DLD1 (cell line): ENCODE data around the gene PCDHA1.
"Not testable (repeated sequence)": the region's sequence is repeated elsewhere in the genome, so short reads cannot be mapped to it uniquely, and the experiment has no call there.

Source experiments
- in situ Hi-C: cut with HindIII; loops from 2 replicates; pipeline ENCODE4 v1.10.0; 2017; ENCODE audit warnings: low sequenced_read_pairs

PCDHA1 gene

DNA sequence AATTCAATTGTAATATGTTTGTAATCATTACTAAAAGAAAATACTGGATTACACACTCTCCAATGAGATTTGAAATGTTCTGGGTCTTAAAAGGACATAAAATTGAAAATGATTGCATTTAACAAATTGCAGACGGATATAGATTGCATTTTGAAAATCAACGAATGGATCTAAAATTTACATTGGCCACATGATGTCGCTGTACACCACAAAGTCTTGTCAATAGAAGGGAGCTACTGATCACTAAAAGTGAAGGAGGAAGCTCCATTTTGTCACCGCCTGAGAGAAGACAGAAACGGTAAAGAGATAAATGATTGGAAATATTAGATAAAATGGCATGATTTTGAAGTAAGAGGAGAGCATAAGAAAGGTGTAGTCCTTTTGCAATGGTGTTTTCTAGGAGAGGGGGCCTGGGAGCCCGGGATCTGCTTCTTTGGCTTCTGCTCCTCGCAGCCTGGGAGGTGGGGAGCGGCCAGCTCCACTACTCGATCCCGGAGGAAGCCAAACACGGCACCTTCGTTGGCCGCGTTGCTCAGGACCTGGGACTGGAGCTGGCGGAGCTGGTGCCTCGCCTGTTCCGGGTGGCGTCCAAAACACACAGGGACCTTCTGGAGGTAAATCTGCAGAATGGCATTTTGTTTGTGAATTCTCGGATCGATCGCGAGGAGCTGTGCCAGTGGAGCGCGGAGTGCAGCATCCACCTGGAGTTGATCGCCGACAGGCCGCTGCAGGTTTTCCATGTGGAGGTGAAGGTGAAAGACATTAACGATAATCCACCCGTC is at the start of gene PCDHA1:
Gene PCDHA1 (plus strand): TSS at position 236 of the 782 bp plus-strand sequence.
- in situ Hi-C loops = no loop called here

GRCh38 chr5:140737486-140737885 is 48.5 kb upstream of the PCDHA1 start:
- in situ Hi-C loops = no loop called here

DNA sequence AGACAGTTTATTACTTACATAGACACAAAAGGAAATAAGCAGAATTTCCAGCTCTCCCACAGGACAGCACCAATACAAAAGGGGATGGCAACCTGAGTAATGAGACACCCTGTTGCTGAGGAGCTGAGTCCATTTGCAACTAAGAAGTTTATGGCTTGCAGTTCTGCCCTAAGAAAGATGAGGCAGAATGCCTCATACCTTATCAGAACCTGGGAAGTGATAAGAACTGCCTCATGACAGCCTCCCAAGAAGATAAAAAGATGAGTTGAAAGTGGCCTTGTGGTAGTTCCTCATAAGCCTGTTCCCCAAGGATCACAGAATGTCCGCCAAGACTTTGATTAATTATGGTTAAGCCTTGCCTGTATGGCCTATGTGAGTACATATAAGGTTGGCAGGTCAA is 44.0 kb upstream of the PCDHA1 start:
- in situ Hi-C loops = no loop called here

- in situ Hi-C loops = no loop called here
Measured at GRCh38 chr5:140753561-140753960, 32.4 kb upstream of the PCDHA1 start.

DNA sequence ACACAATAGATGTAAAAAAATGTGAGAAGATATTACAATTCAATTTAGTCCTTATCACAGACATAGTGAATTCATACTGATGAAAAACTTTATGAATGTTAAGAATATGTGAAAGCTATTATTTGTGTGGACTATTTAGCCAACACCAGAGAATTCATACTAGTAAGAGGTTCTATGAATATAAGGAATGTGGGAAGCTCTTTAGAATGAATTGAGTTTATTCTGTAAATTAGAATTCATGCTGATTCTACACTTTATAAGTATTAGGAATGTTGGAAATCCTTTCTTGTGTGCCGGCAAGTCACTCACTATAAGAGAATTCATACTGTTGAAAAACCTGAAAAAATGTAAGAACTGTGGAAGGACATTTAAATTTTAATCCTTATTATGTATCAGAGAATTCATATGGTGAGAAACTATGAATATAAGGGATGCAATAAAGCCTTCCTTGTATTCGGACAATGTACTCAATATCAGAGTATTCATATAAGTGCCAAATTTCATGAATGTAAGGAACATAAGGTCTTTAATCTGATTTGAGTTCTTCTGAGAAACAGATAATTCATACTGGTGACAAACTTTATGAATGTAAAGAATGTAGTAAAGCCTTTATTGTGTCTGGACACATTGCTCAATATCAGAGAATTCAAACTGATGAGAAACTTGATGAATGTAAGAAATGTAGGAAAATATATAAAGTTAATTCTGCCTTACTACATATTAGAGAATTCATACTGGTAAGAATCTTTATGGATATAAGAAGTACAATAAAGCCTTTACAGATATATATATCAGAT is 21.6 kb upstream of the PCDHA1 start:
- in situ Hi-C loops = no loop called here

DNA sequence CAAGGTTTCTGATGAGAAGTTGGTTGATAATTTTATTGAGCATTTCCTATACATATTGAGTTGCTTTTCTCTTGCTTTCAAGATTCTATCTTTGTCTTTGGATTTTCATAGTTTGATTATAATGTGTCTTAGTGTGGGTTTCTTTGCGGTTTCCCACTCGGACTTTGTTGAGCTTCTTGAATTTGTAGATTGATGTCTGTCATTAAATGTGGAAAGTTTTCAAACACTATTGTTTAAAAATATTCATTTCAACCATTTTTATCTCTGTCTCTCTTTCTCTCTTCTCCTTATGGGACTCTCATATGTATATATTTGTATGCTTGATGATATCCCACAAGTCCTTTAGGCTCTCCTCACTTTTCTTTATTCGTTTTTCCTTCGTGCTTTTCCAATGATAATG is 18.5 kb upstream of the PCDHA1 start:
- in situ Hi-C loops = no loop called here

- in situ Hi-C loops = no loop called here
Measured at GRCh38 chr5:140780512-140780911, 5.4 kb upstream of the PCDHA1 start.

DNA sequence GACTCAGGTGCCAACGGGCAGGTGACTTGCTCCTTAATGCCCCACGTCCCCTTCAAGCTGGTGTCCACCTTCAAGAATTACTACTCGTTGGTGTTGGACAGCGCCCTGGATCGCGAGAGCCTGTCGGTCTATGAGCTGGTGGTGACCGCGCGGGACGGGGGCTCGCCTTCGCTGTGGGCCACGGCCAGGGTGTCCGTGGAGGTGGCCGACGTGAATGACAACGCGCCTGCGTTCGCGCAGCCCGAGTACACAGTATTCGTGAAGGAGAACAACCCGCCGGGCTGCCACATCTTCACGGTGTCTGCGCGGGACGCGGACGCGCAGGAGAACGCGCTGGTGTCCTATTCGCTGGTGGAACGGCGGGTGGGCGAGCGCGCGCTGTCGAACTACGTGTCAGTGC is 1.5 kb downstream of the PCDHA1 start:
- in situ Hi-C loops = not testable (repeated sequence)

- in situ Hi-C loops = not testable (repeated sequence)
Measured at GRCh38 chr5:140787849-140788504, 2.0 kb downstream of the PCDHA1 start.

- in situ Hi-C loops = no loop called here
Measured at GRCh38 chr5:140791089-140791488, 5.1 kb downstream of the PCDHA1 start.

GRCh38 chr5:140794595-140795258 is 8.8 kb downstream of the PCDHA1 start, which contains the start of gene PCDHA2:
Gene PCDHA2 (plus strand): TSS chr5:140794852.
- in situ Hi-C loops = no loop called here

DNA sequence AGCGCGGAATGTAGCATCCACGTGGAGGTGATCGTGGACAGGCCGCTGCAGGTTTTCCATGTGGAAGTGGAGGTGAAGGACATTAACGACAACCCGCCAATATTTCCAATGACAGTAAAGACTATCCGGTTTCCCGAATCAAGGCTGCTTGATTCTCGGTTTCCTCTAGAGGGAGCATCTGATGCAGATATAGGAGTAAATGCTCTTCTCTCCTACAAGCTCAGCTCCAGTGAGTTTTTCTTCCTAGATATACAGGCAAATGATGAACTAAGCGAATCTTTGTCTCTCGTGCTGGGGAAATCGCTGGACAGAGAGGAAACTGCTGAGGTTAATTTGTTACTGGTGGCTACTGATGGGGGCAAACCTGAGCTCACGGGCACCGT is 9.3 kb downstream of the PCDHA1 start:
- in situ Hi-C loops = no loop called here

DNA sequence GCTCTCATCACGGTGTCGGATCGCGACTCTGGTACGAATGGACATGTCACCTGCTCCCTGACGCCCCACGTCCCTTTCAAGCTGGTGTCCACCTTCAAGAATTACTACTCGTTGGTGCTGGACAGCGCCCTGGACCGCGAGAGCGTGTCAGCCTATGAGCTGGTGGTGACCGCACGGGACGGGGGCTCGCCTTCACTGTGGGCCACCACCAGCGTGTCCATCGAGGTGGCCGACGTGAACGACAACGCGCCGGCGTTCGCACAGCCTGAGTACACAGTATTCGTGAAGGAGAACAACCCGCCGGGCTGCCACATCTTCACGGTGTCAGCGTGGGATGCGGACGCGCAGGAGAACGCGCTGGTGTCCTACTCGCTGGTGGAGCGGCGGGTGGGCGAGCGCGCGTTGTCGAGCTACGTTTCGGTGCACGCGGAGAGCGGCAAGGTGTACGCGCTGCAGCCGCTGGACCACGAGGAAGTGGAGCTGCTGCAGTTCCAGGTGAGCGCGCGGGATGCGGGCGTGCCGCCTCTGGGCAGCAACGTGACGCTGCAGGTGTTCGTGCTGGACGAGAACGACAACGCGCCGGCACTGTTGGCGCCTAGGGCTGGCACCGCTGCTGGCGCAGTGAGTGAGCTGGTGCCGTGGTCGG is 10.3 kb downstream of the PCDHA1 start:
- in situ Hi-C loops = not testable (repeated sequence)

DNA sequence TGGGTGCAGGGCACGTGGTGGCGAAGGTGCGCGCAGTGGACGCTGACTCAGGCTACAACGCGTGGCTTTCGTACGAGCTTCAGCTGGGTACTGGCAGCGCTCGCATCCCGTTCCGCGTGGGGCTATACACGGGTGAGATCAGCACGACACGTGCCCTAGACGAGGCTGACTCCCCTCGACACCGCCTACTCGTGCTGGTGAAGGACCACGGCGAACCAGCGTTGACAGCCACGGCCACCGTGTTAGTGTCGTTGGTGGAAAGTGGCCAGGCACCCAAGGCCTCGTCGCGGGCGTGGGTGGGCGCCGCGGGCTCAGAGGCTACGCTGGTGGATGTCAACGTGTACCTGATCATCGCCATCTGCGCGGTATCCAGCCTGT is 10.8 kb downstream of the PCDHA1 start:
- in situ Hi-C loops = no loop called here

- in situ Hi-C loops = no loop called here
Measured at GRCh38 chr5:140800816-140801493, 15.0 kb downstream of the PCDHA1 start, which contains the start of gene PCDHA3. Gene PCDHA3 (plus strand): TSS chr5:140801057.

- in situ Hi-C loops = no loop called here
Measured at GRCh38 chr5:140801494-140801841, 15.5 kb downstream of the PCDHA1 start.

- in situ Hi-C loops = not testable (repeated sequence)
Measured at GRCh38 chr5:140802381-140802780, 16.4 kb downstream of the PCDHA1 start.

DNA sequence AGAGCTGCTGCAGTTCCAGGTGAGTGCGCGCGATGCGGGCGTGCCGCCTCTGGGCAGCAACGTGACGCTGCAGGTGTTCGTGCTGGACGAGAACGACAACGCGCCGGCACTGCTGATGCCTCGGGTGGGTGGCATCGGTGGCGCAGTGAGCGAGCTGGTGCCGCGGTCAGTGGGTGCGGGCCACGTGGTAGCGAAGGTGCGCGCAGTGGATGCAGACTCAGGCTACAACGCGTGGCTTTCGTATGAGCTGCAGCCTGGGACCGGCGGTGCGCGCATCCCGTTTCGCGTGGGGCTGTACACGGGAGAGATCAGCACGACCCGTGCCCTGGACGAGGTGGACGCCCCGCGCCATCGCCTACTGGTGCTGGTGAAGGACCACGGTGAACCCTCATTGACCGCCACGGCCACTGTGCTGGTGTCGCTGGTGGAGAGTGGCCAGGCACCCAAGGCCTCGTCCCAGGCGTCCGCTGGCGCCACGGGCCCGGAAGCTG is 16.9 kb downstream of the PCDHA1 start:
- in situ Hi-C loops = no loop called here

DNA sequence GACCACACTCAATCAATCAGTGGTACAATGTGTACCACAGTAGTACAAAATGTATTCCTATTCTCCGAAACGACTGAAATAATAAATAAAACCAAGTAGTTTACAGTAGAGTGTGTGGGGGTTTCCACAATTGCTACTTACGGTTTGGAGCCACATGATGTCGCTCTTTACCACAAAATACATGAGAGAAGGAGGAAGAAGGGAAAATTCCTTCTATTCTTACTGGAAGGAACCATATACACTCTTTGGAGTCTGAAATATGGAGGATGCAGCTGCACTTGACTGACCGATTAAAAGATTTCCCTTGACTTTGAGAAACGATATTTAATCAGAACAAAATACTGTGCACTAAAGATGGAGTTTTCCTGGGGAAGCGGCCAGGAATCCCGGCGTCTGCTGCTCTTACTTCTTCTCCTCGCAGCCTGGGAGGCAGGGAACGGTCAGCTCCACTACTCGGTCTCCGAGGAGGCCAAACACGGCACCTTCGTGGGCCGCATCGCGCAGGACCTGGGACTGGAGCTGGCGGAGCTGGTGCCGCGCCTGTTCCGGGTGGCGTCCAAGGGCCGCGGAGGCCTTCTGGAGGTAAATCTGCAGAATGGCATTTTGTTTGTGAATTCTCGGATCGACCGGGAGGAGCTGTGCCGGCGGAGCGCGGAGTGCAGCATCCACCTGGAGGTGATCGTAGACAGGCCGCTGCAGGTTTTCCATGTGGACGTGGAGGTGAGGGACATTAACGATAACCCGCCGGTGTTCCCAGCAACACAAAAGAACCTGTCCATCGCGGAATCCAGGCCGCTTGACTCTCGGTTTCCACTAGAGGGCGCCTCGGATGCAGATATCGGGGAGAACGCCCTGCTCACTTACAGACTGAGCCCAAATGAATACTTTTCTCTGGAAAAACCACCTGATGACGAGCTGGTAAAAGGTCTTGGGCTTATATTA is 21.2 kb downstream of the PCDHA1 start, which contains the start of gene PCDHA4:
Gene PCDHA4 (plus strand): TSS at position 235 of the 942 bp plus-strand sequence.
- in situ Hi-C loops = no loop called here
